NOMO-1 (cell line): ENCODE measurements around the gene NAT14.
A peak's percentile ranks its signal among the peaks of the same experiment; 100 is the strongest.

Experiments used
- DNase-seq, 2 experiments: peaks; one replicate each; lab custom pipeline; 2025; ENCODE audit not compliant: unreplicated experiment in 2 of 2; lab: John Stamatoyannopoulos, UW

NAT14 gene

DNA sequence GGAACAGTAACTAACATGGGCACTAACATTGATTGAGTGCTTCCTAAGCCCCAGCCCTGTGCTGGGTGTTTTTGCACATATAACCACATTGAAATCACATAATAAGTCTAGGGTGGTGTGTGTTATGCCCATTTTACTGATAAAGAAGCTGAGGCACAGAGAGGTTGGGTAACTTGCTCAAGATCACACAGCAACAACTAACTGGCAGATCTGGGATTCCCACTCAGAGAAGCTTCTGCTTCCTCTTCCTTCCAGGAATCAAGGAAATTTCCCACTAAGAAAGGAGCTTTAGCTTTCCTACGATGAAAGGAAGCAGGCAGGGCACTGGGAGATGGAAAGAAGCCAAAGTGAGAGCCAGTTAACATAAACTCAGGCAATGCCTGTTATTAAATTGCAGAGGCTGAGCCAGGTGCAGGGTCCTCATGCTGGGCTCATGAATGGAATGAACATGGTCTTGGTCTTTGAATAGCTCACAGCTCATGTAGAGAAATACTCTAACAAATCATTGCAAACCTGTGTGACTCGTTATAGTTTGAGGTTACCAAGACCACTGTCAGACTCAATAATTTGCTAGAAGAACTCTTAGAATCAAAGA, 13.4 kb downstream of the NAT14 start:
- no peak for DNase-seq

DNA sequence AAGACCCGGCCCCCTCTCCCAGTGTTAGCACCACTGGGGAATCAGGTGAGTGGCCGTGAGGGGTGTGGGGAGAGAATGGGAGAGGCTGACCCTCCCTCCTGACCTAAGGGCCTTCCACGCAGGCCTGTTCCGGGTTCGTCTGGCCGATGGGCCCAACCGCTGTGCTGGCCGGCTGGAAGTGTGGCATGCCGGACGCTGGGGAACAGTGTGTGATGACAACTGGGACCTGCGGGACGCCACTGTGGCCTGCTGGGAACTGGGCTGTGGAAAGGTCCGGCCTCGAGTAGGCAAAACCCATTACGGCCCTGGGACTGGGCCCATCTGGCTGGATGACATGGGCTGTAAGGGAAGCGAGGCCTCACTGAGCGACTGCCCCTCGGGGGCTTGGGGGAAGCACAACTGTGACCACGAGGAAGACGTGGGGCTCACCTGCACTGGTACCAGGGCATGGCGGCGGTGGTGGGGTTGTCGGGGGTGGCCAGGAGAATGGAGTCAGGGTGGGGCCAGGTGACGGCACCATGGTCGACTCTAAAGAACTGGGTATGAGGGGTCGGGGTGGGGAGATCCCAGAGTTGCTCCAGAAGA, 15.5 kb downstream of the NAT14 start:
- no peak for DNase-seq

DNA sequence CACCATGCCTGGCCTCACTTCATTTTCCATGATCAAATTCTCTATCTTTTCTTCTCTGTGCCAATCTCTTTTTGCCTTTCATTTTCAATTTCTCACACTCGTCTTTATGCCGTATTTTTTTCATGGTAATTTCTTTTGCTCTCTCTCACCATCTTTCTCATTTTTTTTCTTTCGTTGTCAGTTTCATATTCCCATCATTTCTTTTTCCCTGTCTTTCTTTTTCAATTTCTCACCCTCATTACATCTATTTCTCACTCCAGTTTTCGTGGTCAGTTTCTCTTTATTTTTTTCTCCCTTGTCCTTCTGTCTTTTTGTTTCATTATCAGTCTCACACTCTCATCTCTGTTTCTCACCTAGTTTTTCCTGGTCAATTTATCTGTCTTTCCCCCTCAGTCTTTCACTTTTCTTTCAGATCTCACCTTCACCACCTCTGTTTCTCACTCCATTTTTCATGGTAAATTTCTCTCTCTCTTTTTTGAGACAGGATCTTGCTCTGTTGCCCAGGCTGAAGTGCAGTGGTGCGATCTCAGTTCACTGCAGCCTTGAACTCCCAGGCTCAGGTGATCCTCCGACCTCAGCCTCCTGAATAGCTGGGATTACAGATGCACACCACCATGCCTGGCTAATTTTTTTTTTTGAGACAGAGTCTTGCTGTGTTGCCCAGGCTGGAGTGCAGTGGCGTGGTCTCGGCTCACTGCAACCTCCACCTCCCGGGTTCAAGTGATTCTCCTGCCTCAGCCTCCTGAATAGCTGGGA, 17.4 kb downstream of the NAT14 start:
- DNase-seq, result no peak

DNA sequence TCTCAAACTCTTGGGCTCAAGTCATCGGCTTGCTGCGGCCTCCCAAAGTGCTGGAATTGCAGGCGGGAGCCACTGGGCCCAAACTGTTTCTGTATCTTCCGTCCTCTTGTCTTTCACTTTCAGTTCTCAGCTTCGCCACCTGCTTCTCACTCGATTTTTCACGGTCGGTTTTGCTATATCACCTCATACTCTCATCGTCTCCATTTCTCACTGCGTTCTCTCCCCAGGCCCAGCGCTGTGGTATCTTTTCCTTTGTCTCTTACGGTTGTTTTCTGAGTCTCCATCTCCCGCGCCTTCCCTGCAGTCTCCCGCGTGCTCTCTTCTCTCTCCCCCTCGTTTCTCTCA, 18.1 kb downstream of the NAT14 start:
- no peak for DNase-seq

DNA sequence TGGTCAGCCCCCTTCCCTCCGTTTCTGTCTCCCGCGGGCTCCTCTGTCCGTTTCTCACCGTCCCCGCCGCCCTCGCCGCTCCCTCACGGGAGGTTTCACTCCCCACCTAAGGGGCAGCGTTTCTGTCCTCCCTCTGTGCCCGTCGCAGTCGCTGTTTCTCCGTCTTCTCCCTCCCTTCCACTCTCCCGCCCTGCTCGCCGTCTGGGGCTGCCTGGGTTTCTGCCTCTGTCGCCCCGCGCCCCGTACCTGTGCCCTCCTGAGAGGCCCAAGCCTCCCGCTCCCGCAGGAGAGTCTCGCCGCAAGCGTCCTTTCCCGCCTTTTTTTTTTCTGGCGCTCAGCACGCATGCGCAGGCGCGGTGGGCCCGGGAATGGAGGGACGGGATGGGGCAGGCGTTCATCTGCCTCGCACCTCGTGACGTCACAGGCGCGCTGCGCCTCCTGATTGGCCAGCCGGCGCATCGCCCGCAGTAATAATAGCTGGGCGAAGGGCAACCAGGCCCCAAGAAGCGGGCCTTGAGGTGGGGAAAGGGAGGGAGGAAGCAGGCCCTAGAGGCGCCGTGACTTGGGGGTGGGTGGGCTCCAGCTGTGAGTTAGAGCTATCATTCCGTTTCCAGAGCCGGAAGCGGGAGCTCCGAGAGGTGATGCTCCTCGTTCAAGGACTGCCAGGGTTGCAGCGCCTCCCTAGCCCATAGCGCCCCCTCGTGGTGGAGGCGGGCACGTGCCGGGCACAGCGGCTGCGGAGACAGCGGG, 18.7 kb downstream of the NAT14 start:
- peak; percentile 84 to 86 for DNase-seq

DNA sequence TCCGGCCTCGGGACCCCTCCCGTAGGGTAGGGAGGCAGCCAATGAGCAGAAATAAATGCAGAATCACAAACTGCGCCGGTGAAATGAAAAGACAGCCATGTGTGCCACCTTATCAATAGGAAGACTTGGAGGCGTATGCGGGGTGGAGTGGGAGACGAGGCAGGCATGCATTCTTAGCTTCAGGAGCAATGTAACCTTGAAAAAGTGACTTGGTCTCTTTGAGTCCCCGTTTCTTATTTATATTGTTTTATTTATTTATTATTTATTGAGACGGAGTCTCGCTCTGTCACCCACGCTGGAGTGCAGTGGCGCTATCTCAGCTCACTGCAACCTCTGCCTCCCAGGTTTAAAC, 19.2 kb downstream of the NAT14 start:
- no peak for DNase-seq

DNA sequence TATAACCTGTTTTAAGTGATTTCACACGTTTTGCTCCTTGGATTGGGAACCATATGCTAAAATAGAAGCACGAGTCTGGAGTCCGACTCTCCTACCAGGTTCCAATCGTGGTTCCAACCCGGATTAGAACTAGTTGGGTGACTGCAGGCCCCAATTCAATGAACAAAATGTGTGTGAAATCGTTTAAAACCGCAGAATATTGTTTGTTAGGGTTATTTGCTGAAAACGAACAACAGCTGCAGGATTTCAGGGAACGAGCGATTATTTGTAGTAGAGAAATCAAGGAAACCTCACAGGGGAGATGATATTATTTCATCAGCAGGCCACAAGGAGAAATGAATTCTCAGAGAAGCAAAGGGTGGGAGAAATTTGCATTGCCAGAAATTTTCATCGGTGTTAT, 20.0 kb downstream of the NAT14 start:
- DNase-seq, result no peak

DNA sequence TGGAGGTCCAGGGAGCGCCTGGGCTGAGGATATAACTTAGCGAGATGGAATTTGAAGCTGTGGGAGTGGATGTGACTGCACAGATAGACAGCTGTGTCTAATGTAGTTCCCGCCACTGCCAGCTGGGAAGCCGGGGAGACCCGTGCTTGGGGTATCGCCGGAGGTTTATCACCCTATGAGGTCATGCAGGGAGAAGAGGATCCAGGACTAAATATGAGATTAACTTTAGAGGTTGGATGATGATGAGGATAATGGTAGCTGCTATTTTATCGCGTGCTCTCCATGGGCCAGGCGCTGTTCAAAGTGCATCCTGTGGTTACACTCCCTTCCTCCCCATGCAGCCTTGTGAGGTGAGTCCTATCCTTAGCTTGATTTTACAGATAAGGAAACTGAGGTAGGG, 23.1 kb downstream of the NAT14 start:
- no peak for DNase-seq

DNA sequence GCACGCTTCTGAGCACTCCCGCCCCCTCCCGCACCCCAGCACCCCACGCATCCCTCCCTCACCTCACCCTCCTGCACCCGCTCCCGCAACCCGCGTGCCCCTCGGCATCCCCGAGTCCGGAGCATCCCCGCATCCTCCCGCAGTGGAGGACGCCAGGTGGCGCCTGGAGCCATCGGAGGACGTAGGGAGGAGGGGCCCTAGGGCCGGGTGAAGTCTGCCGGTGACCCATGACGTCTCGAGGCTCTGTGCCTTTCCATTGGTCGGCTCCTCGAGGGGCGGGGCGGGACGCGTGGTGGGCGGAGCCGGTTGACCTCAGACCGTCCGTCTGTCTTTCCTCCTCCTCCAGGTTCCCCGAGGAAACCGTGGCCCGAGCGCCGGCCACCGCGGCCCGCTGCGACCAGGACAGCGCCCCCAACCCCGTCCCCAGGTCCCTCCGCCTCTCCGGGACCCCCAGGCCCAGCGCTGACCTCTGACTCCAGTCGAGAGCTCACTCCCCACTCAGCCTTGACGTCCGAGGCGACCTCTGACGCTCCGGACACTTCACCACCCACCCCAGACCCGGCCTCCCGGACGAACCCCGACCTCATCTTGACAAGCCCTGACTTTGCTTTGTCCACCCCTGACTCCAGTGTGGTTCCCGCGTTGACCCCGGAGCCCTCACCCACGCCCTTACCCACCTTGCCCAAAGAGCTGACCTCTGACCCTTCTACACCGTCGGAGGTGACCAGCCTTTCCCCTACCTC, 32.1 kb downstream of the NAT14 start:
- peak; percentile 81 to 82 for DNase-seq

DNA sequence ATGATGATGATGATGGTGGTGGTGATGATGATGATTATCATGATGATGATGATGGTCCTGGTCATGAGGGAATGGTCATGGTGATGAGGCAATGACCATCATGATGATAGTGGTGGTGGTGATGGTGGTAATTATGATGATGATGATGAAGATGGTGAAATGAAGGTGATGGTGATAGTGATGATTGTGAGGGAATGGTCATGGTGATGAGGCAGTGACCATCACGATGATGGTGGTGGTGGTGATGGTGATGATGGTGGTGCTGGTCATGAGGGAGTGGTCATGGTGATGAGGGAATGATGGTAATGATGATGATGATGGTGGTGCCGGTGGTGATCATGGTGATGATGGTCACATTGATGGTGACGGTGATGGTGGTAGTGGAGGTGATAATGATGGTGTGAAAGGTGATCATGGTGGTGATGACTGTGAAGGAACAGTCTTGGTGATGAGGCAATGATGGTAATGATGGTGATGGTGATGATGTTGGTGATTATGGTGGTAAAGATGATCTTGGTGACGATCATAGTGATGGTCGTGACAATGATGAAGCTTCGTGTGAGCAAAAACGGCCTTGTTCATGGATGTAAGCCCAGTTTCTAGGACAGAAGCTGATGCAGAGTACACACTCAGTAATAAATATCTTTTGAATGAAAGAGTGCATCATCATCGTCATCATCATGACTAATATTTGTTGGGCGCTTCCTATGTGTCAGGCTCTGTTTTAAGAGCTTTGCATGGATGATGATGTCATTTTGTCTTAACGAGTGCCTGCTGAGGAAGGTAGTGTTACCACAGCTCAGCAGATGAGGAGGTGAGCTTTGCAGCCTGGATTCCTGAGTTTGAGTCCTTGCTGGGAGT, 34.7 kb downstream of the NAT14 start:
- no peak for DNase-seq

DNA sequence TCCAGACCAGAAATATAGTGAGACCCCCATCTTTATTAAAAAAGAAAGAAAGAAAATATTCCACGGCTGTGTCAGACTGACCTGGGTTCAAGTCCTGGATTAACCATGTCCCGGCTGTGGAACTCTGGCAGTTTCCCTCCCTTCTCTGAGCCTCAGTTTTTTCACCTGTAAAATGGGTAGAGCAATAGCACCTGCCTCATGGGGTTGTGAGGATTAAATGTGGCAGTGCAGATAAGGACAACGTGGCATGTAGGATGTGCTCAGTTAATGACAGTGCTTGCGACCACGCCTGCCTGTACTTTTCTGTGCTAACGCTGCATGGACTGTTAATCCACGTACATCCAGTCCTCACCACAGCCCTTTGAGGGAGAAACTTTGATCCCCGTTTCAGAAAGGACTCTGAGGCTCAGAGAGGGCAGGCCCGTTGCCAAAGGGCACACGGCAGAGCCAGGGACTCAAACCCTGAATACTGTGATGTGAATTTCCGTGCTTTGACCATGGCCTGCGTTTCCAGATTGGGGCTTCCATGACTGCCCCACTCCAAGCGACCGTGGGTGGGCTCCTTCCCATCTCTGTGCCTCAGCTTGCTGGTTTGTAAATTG, 35.8 kb downstream of the NAT14 start:
- DNase-seq, result no peak

DNA sequence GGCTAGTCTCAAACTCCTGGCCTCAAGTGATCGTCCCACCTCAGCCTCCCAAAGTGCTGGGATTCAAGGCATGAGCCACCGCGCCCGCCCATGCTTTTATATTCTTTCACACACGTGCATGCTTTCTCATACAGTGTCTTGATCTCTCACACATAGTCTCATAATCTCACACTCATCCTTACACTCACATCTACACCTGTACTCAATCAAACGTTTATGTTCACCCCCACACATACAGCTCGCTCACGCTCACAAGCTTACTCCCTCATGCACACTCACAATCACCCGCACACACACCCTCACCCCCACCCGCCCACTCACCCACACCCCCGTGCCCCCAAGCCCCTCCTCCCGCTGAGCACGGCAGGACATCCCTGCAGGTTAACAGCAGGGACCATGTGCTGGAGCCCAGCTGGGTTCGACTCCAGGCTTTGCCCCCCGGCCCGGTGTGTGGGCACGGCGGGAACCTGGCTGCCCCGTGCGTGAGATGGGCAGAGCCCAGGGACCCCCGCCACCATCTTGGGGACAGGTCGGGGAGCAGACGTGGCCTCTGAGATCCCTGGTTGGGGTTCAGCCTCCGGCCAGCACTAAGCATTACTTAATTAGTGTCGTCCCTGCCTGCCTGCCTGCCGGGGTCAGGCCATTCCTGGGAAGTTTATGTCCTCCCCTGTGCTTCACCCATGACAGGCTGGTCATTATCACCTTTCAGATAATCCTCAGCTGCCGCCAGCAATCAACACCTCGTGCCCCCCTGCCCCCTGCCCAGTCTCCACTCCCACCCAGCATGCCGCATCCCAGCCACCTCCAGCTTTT, 40.5 kb downstream of the NAT14 start:
- no peak for DNase-seq

DNA sequence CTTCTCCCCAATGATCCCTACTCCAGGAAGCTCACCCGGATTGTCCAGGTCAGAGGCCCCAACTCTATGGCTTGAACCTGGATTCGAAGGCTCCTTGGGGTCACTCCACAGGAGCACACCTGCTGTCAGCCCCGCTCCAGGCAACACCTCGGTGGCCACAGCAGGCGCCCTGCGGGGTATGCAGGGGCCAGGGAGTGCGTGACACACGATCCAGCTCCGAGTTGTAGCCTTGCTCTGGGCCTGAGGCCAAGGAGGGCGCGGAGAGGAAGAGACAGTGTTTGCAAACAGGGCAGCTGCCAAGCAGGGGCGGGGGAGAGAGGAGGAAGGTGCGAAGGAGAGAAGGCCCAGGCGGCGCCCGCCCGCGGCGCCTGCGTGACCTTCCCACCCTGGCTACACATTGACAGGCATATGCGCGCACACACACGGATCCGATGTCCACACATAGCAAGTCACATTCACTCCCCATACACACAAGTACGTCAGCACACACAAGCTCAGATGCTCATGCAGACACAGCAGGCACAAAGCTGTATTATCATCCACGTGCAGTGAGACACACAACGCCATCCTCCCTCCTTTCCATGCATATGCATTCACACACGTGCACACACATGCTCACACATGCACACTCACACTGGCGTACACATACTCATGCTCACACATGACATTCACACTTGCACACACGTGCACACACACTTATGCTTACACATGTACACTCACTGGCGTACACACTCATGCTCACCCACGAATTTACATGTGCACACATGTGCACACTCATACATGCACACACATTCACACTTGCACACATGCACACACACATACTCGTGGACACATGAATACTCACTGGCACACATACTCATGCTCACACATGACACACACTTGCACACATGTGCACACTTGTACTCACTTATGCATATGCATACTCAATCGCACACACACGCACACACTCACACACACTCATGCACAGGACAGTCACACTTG, 41.5 kb downstream of the NAT14 start:
- no peak for DNase-seq

DNA sequence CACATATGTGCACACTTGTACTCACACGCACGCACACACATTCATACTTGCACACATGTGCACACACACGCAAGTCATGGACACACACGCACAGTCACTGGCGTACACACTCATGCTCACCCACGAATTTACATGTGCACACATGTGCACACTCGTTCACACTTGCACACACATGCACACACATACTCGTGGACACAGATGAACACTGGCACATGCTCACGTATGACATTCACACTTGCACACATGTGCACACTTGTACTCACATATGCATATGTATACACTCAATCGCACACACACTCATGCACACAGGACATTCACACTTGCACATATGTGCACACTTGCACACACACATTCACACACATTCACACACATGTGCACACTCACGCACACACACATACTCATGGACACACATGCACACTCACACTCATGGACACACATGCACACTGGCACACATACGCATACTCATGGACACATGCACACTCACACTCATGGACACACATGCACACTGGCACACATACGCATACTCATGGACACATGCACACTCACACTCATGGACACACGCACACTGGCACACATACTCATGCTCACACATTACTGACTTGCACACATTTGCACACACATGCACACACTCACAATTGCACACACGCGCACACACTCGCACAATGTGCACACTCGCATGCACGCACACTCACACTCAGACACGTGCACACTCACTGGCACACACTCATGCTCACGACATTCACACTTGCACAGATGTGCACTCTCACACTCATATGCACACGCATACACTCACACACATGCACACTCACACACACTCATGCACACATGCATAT, 42.4 kb downstream of the NAT14 start:
- no peak for DNase-seq

DNA sequence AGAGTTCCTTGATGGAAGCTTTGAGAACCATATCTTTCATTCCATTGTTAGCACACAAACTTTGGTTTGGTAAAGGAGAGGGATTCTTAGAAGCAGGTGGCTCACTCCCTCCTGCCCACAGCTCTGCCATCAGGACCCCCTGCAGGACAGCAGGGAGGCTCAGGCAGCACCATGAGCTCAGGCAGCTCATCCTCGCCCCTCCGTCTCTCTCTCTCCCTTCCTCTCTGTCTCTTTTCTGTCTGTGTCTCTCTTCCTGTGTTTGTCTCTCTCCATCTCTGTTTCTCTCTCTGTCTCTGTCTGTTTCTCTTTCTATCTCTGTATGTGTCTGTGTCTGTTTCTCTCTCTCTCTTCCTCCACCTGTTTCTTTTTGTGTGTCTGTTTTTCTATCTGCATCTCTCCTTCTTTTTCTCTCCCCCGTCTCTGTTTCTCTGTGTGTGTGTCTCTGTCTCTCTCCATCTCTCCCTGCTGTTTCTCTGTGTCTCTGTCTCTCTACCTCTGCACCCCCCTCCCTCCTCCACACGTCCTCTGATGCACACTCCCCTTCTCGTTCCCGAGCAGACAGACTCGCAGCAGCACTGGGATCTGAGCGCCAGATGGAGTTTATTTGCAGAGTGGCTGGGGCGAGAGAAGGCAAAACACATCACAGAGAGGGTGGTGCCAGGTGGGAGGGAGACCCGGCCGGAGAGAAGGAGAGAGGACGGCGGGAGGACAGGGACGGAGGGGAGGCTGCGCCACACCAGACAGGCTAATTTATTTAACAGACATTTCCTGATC, 43.2 kb downstream of the NAT14 start:
- no peak for DNase-seq

DNA sequence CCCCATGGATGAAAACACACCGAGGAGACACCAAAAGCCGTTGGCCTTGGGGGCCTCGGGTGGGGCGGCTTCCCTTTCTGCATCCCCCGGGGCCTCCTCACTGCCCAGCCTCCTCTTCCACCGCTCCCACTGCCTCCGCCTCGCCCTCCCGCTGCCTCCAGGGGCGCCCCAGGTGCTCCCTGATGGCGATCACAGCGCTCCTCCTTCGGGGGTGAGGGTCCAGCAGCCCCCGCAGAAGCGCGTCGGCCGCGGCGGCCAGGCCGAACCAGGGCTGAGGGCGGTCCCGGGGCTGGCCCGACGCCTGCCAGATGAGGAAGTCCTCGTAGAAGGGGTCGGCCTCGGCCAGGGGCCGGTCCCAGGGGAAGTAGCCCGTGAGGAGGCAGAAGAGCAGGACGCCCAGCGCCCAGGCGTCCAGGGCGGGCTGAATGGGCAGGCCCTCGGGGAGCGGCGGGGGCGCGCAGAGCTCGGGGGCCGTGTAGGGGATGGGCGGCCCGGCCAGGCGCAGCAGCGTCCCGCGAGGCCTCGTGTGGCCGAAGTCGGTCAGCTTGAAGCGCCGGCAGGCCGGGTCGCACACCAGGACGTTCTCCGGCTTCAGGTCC, 44.7 kb downstream of the NAT14 start:
- no peak for DNase-seq
